ENCODE data around the gene SLFN12.
"Not testable (repeated sequence)": the region's sequence is repeated elsewhere in the genome, so short reads cannot be mapped to it uniquely, and the experiment has no call there.

The SLFN12 gene

DNA sequence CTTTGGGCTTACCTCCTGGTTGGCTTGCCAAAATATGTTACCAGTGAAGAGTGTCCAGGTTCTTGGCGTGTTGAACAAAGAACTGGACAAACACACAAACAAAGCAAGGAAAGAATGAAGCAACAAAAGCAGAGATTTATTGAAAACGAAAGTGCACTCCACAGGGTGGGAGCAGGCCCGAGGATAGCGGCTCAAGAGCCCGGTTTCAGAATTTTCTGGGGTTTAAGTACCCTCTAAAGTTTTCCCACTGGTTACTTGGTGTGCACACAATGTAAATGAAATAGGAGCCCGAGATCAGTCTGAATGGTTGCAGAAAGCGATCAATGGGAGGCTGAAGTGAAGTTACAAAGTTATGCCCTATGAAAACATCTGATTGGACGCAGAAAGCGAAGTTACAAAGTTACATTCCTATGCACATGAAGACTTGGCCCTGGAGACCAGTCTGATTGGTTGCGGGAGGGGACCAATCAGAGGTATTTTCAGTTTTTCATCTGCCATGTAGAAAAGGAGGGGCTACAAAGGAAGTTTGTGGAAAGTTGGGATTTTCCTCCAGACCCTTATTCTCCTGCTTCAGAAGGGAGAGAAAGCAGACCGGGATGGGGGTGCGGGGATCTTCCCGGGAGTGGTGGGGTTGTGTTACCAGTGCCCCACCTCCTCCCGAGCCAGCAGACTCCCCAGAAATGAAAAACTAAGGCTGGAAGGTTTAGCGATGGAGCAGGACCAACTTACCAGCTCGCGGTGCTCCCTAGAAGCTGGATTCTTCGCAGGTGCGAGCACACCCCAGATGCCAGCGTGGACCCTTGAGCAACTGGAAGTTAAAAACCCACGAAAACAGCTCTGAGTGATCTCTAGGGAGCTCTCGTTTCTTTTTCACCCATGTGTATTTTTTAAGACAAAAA is at the start of gene SLFN12:
TSS of gene SLFN12 (minus strand) at position 325 of the 899 bp plus-strand sequence. CDS start 9,472 bp downstream, outside the sequence.
- no peak for DNase-seq

DNA sequence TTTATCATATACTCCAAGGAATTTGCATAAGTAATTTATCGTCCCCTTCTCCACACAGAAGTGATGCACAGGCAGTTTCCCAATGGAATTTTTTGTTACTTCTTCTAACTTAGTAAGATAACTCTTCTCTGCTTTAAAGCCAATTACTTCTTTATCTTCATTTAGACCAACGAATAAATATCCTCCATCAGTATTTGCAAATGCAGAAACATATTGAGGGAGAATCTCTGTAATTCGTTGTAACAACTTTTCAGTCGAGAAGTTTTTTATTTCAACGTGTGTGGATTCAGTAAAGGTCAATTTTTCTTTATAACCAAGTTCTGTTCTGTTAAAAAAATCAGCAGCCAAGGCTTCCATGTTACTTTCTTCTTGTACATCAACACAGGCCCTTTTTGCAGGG is 47.0 kb upstream of the SLFN12 start:
- no peak for DNase-seq

DNA sequence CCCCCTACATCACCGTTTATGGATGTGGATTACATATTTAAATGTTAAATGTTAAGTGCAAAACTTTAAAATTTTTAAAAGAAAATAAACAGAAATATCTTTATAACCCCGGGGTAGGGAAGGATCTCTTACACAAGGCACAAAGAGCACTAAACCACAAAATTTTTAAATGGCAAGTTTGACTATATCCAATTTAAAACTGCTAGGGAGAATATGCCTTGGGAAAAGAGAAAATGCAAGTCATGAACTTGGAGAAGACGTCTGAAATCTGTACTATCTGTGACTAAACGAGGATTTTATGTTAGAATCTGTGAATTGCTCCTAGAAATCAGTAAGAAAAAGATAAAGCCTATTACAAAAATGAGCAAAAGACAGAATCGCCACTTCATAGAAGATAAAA is 44.9 kb upstream of the SLFN12 start:
- DNase-seq, result no peak

DNA sequence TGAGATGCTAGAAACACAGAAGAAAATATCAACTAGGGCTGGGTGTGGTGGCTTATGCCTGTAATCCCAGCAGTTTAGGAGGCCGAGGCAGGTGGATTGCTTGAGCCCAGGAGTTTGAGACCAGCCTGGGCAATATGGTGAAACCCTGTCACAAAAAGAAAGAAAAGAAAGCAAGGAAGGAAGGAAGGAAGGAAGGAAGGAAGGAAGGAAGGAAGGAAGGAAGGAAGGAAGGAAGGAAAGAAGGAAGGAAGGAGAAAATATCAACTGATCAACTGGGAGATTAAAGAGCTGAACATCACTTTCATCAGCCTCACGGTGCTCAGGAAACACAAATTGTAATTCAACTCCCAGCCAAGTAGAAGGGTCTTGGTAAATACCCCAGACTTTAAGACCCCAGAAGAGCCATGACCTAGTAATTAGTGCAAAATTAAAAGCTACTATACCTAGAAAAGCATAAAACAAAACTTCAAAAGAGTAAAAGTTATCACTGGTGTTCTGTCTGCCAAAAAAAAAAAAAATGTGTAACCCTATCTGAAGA is 44.1 kb upstream of the SLFN12 start:
- no peak for DNase-seq

DNA sequence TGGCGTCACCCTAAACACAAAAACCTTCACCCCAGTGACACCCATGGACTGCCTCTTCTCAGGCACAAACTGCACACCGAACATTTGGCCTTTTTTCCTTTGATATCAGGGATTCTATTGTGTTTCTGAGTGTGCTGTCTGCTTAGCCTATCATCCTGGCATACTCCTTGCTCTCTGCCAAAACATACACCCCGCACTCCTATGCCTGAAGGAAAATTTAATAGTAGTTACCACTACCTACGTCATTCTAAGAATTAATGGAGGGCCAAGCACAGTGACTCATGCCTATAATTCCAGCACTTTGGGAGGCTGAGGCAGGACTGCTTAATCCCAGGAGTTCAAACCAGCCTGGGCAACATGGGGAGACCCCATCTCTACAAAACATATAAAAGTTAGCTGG is 36.2 kb upstream of the SLFN12 start:
- DNase-seq, result no peak

DNA sequence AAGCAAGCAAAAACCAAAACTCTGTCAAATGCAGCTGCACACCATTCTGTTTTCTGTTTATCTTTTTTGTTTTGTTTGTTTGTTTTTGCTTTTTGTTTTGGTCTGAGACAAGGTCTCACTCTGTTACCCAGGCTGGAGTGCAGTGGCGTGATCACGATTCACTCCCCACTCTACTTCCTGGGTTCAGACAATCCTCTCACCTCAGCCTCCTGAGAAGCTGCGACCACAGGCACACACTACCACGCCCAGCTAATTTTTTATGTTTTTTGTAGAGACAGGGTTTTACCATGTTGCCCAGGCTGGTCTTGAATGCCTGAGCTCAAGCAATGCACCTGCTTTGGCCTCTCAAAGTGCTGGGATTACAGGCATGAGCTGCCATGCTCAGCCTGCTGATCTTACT is 35.5 kb upstream of the SLFN12 start:
- no peak for DNase-seq

DNA sequence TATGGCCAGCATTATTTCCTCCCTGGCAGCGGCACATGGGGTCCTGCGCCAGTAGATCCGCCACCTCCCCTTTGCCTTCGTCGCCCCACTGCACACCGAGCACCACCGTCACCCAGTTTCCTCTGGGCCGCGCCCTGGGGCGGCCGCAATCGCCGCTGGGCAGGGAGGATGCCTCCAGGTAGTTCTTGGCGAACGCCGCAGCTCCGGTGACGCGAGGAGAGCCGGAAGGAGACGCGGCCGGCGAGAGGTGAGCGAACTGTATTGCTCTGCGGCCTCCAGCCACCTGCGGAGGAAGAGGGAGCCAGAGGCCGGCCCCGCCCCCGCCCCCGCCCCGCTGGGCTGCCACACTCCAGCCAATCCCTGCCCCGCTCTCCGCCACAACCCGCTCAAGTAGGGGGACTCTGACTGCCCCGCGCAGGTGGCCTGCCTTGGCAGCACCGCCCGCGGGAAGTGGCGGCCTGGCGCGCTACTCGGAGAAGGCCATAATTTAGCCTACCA is 28.1 kb upstream of the SLFN12 start:
- no peak for DNase-seq

DNA sequence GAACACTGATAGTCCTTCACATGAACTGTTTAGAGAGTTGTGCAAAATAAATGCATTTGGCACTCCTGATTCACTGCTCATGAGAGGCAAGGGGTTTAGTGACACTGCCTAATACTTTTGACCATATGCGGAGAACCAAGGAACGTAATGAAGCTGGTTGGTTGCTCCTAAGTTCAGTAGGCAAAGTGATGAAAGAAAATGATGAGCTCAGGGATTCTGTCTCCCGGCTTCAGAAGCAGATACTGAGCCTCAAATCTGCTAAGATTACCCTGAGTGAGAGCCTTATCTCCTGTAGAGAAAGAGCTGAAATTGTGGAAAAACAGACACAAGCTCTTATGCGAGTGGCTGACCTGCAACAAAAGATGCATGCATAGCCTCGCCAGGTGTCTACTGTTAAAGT is 21.7 kb upstream of the SLFN12 start:
- DNase-seq, result not testable (repeated sequence)

DNA sequence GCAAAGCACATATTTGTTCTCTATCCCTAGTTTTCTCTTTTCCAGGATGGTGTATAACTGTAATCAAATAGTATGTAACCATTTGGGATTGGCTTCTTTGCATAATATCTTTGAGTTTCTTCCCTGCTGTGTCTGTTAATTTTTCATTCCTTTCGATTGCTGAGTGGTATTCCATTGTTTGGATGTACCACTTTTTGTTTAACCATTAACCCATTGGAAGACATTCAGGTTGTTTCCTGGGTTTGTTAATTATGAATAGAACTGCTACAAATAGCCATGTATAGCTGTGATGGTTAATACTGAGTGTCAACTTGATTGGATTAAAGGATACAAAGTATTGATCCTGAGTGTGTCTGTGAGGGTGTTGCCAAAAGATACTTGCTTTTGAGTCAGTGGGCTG is 20.9 kb upstream of the SLFN12 start:
- no peak for DNase-seq

DNA sequence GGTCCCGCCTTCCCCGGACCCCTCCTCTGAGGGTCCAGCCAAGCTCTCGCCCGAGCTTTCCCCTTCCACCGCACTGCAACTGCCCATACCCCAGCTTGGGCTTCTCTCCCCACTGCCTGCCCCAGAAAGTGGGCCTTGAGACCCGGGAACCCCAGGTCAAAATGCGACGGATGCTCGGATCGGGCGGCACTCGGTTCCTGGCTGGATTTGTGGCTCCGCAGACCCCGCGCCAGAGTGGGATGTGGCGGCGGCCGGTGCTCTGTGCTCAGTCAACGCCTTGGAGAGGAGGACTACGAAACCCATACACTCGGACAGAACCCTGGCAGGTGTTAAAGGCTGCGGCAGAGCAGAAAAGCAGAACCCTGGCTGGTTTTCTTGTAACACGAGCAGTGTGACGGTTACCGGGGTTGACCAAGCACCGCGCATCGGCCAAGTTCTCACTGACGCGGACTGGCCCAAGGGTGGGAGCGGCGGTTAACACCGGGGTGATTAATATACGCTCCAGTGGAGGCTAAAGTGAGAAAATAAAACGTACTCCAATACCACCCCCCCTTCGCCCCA is 17.2 kb upstream of the SLFN12 start:
- no peak for DNase-seq

DNA sequence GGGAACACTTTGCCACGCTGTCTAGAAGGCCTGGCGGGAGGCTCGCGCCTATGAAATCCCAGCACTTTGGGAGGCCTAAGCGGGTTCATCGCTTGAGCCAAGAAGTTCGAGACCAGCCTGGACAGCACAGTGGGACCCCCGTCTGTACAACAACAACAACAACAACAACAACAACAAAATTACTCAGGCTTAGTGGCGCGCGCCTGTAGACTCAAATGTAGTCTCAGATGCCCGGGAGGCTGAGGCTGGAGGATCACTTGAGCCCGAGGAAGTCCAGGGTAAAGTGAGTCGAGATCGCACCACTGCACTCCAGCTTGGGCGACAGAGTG is 16.6 kb upstream of the SLFN12 start:
- DNase-seq, result no peak

DNA sequence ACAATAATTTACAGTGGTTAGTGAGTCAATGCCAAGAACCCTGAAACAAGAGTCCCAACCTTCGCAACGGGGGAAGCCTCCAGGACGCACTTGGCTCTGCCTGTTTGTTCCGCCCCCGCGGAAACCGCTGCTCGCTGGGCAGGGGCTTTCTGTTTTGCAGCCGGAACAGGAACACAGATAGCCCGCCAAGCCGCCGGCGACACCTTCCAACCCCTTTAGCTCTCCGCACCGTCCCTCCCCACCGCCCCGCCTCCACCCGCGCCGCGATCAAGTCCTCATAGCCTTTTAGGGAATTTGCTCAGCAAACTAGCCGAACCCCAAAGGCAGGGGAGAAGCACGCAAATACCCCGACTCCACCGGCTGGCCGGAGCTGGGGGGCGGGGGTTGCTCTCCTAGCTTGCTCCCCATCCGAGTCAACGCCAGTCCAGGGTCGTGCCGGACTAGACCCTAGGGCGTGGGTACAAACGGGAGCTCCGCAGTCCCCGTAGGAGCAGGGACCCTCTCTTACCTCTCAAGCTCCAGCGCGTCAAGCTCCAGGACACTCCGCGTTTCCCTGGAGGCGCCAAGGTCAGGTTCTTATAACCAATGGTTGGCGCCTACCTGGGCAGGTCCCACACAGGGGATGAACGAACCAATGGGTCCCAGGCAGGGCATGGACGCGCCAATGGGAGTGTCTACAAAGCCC is 16.1 kb upstream of the SLFN12 start, which contains the start of gene SLFN13:
TSS of gene SLFN13 (minus strand) at position 553 of the 685 bp plus-strand sequence. CDS start 3,086 bp downstream, outside the sequence.
- DNase-seq, result no peak

DNA sequence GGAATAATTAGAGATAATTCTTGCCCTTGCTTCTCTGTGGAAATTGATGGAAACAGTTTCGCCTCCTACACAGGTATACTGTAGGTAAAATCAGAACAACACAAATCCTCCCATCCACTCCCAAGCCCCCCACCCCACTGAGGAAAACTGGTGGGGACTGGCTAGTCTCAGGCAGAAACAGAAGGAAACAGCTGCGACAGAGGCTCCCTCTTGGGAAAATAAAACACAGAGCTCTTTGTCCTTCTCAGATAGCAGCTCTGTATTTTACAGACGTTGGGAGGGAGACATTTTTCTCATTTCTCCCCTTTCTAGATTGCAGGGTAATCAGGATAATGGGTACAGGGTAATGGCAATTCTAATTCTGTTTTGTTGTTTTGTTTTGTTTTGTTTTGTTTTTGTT is 15.2 kb upstream of the SLFN12 start:
- DNase-seq, result no peak

DNA sequence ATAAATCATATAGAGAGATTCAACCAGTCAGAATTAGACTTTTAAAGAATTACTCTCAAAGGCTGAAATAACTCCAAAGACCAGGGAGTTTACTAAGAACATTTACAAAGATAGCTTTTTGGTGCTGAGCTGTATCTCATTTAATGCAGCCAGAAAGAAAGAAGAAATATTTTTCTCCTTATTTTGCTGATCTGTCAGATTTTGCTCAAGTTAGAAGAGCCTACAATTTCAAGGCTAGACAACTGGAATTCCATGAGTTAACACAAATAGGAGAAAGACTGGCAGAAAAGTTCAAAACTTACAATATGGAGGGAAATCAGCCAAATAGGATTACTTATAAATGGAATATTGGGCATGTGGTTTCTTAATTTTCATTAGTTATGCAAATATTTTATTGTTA is 6.1 kb upstream of the SLFN12 start:
- no peak for DNase-seq

DNA sequence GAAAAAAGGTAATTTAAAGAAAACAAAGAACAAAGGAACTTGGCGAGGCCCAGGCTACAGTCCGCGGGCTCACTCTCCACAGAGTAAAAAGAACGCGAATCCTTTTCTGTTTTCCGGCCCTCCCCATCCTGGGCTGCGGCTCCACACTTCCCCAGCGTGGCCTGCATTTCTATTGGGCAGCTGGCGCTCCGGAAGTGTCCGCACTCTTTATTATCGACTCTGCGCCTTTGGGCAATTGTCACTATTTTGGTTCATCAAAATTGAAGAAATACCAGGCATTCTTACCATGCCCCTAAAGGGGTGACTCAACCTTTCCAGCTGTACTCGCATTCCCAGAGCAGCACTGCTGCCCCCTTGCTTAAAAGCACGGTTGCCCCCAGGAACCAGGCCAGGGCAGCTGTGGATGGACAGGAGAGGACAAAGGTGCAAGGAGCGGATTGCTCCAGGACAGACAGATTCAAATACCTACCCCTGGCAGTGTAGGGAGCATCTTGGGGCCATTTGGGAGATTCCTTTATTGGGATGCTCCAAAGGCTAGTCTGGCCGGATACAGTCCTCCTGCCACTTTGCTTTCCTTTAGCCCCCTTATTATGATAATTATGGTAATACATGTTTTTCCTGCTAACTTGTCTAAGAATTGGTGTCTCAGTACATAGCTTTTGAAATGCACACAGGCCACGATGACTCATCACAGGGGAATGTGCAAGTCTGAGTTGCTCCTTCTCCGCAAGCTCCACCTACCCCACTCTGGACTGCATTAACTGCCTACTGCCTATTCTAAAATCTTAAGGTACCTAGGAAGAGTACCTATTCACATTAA is 985 bp upstream of the SLFN12 start:
- no peak for DNase-seq

DNA sequence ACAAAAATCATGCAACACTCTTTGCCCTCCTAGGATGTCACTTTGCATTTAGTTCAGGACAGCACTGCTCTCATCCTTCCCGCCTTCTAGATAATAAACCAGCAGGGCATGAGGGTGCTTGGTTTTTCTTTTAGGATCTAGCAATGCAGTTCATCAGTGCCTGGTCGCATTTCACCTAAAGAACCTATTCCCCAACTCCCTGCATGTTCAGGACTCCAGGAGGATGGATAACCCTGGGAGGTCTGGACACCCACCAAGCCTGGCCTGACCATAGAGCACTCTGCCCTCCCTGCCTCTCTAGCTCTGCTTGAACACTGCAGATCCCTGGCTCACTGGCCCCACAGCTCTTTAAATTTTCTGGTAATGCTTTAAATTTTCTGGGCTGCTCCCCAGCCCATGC is 2.6 kb downstream of the SLFN12 start:
- DNase-seq, result no peak

DNA sequence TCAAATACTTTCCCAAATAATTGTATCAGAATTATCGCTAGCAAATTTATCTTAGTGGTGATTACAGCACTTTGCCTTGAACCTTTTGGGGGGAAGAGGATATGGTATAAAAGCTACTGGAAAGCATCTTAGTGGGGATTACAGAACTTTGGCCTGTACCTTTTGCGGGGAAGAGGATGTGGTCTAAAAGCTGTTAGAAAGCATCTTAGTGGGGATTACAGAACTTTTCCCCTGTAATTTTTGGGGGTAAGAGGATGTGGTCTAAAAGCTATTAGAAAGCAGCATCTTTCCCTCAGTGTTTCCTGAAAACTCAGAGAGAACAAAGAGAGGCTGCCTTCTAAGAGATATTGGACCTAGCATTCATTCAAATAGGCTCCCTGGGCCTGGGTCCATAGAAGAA is 4.1 kb downstream of the SLFN12 start:
- no peak for DNase-seq

DNA sequence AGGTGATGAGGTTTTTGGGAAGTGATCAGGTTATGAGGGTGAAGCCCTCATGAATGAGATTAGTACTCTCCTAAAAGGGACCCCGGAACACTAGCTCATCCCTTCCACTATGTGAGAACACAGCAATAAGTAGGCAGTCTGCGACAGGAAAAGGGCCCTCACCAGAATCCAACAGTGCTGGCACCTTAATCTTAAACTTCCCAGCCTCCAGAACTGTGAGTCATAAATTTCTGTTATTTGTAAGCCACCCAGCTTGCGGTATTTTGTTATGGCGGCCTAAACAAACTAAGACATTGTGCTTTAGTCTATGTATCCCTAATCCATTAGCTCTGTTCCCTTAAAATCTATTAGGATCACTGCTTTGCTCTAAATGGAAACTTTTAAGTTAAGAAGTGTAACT is 8.5 kb downstream of the SLFN12 start:
- DNase-seq, result no peak

DNA sequence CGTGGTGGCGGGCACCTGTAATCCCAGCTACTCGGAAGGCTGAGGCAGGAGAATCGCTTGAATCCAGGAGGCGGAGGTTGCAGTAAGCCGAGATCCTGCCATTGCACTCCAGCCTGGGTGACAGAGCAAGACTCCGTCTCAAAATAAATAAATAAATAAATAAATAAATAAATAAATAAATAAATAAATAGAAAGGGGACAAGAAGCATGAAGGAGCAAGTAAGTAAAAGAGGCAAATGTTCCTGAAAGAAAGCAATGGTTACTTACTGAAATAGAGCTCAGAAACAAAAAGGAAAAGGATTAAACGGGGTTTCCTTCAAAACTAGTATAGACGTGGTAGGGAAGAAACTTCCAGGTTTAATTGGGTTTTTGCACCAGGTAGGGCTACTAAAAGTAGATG is 11.2 kb downstream of the SLFN12 start:
- DNase-seq, result not testable (repeated sequence)

DNA sequence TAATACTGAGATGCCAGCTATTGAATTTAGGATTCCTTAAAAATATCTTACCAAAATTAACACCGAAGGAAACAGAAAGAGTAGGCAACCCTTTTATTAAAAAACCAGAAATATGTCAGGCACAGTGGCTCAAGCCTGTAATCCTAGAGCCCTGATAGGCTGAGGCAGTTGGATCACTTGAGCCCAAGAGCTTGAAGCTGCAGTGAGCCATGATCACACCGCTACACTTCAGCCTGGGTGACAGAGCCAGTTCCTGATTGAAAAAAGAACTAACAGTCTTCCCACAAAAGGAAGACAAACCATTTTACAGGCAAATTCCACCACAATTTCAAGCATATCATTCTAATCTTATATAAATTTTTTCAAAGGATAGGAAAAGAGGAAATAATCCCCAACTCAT is 15.6 kb downstream of the SLFN12 start:
- no peak for DNase-seq

DNA sequence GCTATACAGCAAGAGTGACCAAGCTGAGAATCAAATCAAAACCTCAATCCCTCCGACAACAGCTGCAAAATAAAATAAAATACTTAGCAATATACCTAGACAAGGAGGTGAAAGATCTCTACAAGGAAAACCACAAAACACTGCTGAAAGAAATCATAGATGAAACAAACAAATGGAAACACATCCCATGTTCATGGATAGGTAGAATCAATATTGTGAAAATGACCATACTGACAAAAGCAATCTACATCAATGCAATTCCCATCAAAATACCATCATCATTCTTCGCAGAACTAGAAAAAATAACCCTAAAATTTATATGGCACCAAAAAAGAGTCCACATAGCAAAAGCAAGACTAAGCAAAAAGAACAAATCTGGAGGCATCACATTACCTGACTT is 17.6 kb downstream of the SLFN12 start:
- not testable (repeated sequence) for DNase-seq

DNA sequence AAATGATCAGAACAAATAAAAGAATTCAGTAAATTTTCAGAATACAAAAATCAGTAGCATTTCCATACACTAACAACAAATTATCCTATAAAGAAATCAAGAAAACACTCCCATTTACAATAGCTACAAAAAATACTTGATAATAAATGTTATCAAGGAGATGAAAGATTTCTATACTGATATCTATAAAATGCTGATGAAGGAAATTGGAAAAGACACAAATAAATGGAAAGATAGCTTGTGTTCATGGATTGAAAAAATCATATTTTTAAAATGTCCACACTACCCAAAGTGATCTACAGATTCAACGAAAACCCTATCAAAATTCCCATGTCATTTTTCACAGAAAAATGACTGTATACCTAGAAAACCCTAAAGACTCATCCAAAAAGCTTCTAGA is 18.1 kb downstream of the SLFN12 start:
- DNase-seq, result no peak

DNA sequence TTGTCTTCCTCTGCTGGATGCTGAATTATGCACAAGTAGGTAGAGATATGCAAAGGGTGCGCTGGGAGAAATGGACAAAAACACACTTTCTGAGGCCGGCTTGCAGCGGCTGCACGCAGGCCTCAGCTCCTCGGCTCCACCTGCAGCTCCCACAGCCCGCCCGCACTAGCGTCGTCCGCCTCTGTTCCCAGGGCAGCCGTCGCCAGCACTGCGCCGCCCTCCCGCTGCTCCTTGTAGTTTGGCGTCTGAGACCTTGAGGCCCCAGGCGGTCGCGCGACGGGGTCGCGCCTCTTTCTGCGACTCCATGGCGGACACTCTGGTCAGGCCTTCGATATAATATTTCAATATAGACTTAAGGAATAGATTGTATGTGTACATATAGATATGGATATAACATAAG is 24.8 kb downstream of the SLFN12 start:
- DNase-seq, result no peak
